ENCODE data around the gene RALGPS1. TPM values are rescaled to one million over a fixed set of nuclear protein-coding genes. Genes with fewer than 3 reads are reported as not detected.

The RALGPS1 gene
- total RNA-seq, 2 experiments from 2014 or later: 2.5 to 4.1 TPM

DNA sequence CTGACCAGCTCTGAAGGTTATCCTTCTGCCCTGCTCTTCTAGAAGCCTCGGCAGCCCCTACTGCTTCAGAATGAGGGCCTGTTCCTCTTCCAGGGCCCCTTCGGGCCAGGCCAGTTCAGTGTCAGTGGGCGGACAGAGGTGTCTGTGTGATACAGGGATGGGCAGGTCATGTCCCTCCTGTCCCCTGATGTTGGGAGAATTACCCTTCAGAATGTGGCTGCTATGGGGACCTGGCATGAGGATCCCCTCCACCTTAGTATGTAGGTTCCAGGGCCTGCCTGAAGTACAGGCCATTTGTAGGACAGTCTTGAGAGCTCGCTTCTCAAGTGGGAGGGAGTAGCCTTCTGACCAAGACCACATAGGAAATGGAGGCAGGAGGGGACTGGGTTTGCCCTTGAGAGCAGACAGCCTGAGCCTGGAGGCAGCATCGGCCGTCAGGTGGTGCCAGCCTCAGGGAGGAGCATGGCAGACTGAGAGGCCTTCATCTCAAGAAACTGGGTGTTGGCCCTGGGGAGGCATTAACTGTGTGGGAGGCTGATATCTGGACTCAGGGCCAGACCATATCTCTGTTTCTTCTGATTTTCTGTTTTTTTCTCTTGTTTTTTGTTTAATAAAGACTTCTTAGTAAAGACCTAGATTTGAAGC lies 175.9 kb downstream of the RALGPS1 start:
- POLR2A ChIA-PET: no interaction called here
- no peak for ATAC-seq
- no peaks in the 10 kb centered on the region for H3K9me3 Mint-ChIP-seq (ENCODE audit: insufficient read depth)
- H3K27me3 Mint-ChIP-seq (ENCODE audit: low read depth): no peaks in the 10 kb centered on the region
- no peak for DNase-seq
- no peaks in the 10 kb centered on the region for H3K36me3 Mint-ChIP-seq (ENCODE audit: low read depth)
- CTCF ChIA-PET: no interaction called here
- H3K27ac Mint-ChIP-seq: no peak overlapping the region
- no peak overlapping the region for H3K4me3 Mint-ChIP-seq
- H3K4me1 Mint-ChIP-seq (ENCODE audit: low read depth): no peaks in the 10 kb centered on the region

DNA sequence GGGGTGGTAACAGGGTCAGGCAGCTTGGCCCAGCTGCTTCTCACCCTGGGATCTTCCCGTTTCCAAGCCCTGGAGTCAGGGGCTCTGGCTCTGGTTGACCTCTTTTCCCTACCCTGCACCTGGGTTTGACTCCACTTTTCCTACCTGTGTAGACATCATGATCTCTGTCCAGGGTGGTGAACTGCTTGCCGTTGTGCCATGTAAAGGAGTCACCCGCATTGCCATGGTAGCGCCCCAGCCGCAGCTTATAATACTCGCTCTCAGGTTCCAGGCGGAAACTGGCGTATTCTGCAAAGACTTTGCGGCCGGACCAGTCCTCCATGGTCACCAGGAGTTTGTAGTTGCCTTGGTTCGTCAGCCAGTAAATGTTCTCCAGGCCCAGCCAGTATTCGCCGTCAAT lies 176.9 kb downstream of the RALGPS1 start:
- no peak overlapping the region for H3K27ac Mint-ChIP-seq
- ChIA-PET POLR2A (no interaction called here), CTCF (no interaction called here)
- H3K27me3 Mint-ChIP-seq (ENCODE audit: low read depth): no peaks in the 10 kb centered on the region
- ATAC-seq: no peak
- DNase-seq: no peak
- no peaks in the 10 kb centered on the region for H3K9me3 Mint-ChIP-seq (ENCODE audit: insufficient read depth)
- no peak overlapping the region for H3K4me3 Mint-ChIP-seq
- H3K36me3 Mint-ChIP-seq (ENCODE audit: low read depth): no peaks in the 10 kb centered on the region
- peaks cover 3% of the 10 kb centered on the region for H3K4me1 Mint-ChIP-seq (ENCODE audit: low read depth)

DNA sequence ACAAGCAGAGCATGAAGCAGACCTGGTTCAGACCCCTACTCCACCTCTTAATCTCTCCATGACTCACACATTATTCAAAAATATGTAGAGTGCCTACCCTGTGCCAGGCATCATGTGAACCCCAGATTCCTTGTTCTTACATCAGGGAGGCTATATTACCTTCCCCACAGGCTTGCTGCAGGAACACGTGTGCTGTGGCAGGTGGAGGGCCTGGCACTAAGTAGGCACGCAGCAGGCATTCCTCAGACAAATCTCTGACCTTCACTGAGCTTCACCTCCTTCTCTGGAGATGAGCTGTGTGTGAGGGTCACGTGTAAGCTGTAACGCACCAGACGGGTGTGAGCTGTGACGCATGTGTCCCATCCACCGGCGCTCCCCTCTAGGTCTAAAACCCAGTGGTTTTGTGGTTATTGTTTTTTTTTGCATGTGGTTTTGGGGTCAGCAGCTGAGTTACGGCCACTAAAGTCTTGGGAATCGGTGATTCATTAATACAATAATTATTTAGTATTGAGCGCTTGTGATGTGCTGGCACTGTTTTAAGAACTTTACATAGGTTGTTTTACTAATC lies 177.5 kb downstream of the RALGPS1 start:
- DNase-seq (no peak), ATAC-seq (no peak)
- ChIA-PET CTCF (no interaction called here), POLR2A (no interaction called here)
- Mint-ChIP-seq H3K36me3 (ENCODE audit: low read depth) (no peaks in the 10 kb centered on the region), H3K27me3 (ENCODE audit: low read depth) (no peaks in the 10 kb centered on the region), H3K4me1 (ENCODE audit: low read depth) (peaks cover 3% of the 10 kb centered on the region), H3K27ac (no peak overlapping the region), H3K9me3 (ENCODE audit: insufficient read depth) (no peaks in the 10 kb centered on the region), H3K4me3 (no peak overlapping the region)

DNA sequence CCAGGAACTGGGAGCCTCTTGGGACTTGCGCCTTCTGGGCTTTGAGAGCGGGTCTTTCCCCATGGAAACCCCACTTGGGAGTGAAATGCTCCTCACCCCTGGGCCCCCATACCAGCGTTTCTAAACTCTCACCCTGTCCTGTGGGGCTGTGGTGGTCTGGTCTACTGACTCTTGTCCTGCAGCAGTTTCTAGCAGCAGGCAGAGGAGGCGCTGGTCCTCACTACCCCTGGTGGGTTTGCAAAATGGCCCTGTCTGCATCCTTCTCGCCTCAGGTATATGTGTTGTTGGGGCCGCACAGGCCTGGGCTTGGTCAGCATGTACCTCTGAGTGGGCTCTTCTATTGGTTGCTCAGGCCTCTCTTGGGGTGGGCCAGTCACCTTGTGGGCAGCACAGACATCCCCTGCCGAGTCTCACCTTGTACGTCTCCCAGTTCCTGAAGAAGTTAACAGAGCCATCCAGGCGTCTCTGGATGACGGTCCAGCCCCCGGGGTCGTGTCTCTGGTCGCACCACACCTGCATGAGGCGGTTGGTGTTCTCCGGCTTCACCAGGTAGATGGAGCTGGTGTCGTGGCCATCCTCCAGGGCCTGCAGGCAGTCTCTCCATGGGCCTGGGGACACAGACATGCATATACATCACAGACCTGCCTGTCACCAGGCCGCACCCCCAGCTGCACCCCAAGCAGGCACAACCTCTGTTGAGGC lies 178.9 kb downstream of the RALGPS1 start:
- Mint-ChIP-seq H3K4me3 (no peak overlapping the region), H3K27ac (no peak overlapping the region), H3K4me1 (ENCODE audit: low read depth) (peaks cover 3% of the 10 kb centered on the region), H3K27me3 (ENCODE audit: low read depth) (no peaks in the 10 kb centered on the region), H3K9me3 (ENCODE audit: insufficient read depth) (no peaks in the 10 kb centered on the region), H3K36me3 (ENCODE audit: low read depth) (no peaks in the 10 kb centered on the region)
- DNase-seq: no peak
- ChIA-PET POLR2A (interaction anchor here (0.9 kb wide), 1 partner anchor 37 kb away, joined by 3 read pairs; no protein-coding TSS in a partner anchor), CTCF (no interaction called here)
- no peak for ATAC-seq

DNA sequence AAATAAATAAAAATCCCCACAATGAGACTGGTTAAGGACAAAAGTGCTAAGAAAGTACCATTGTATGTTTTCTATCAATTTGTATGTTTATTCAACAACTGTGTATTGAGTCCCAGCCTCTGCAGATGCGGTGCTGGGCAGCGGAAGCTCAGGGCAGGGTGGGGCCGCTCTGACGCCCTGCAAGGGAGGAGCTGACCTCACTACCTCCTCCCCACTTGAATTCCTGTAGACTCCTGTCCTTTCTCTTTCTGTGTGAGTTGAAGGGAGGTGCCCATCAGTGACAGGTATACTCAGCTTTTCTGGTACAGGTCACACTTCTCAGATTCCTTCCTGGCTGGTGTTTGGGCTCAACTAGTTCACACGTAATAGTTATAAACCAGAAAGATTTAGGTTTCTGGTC lies 180.8 kb downstream of the RALGPS1 start:
- CTCF ChIA-PET: no interaction called here
- peaks cover 3% of the 10 kb centered on the region for H3K4me1 Mint-ChIP-seq (ENCODE audit: low read depth)
- H3K36me3 Mint-ChIP-seq (ENCODE audit: low read depth): no peaks in the 10 kb centered on the region
- no peak overlapping the region for H3K4me3 Mint-ChIP-seq
- no peak for DNase-seq
- H3K27me3 Mint-ChIP-seq (ENCODE audit: low read depth): no peaks in the 10 kb centered on the region
- no peak for ATAC-seq
- no peak overlapping the region for H3K27ac Mint-ChIP-seq
- POLR2A ChIA-PET: no interaction called here
- no peaks in the 10 kb centered on the region for H3K9me3 Mint-ChIP-seq (ENCODE audit: insufficient read depth)

DNA sequence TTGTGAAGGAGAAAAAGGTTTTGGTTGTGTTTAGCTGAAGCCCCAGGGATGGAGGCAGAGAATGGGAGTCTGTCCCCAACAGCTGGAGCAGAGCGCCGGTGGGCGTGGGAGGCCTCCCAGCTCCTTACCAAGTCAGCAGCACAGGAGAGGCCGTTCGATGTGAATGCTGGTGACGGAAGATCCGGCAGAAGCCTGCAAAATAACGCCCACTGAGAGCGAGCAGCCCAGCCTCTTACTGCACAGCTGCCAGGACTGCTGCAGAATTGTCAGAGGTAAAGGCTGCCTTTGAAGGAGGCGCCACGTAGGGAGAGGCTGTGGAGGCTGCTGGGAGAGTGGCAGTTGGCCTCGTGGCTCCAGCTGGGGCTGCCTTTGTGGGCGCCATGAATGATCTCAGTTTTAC lies 181.6 kb downstream of the RALGPS1 start:
- H3K9me3 Mint-ChIP-seq (ENCODE audit: insufficient read depth): no peaks in the 10 kb centered on the region
- ChIA-PET POLR2A (no interaction called here), CTCF (interaction anchor here (0.9 kb wide), 1 partner anchor 20 kb away, joined by 3 read pairs; no protein-coding TSS in a partner anchor)
- H3K4me1 Mint-ChIP-seq (ENCODE audit: low read depth): peaks cover 3% of the 10 kb centered on the region
- ATAC-seq (no peak), DNase-seq (no peak)
- H3K27ac Mint-ChIP-seq: no peak overlapping the region
- H3K36me3 Mint-ChIP-seq (ENCODE audit: low read depth): no peaks in the 10 kb centered on the region
- peaks cover 4% of the 10 kb centered on the region for H3K27me3 Mint-ChIP-seq (ENCODE audit: low read depth)
- no peak overlapping the region for H3K4me3 Mint-ChIP-seq

DNA sequence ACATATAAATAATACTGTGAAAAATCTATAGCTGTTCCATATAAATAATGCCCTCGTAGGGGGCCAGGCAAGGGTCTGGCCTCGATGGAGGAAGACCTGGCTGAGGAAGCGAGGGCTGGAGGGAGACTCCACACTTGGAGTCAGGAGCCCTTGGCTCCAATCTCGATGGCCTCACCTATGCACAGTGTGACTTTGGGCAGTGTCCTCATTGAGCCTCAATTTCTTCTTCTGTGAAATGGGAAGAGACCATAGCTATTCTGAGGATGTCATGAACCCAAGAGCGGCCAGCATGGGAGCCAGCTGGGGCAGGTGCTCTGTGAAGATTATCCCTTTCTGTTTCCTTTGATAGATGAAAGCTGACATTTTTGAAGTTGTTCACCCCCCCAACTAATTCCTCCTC lies 183.1 kb downstream of the RALGPS1 start:
- Mint-ChIP-seq H3K4me1 (ENCODE audit: low read depth) (peaks cover 3% of the 10 kb centered on the region), H3K36me3 (ENCODE audit: low read depth) (no peaks in the 10 kb centered on the region), H3K9me3 (ENCODE audit: insufficient read depth) (no peaks in the 10 kb centered on the region), H3K4me3 (no peak overlapping the region), H3K27ac (no peak overlapping the region), H3K27me3 (ENCODE audit: low read depth) (peaks cover 4% of the 10 kb centered on the region)
- DNase-seq (no peak), ATAC-seq (no peak)
- ChIA-PET CTCF (no interaction called here), POLR2A (no interaction called here)

DNA sequence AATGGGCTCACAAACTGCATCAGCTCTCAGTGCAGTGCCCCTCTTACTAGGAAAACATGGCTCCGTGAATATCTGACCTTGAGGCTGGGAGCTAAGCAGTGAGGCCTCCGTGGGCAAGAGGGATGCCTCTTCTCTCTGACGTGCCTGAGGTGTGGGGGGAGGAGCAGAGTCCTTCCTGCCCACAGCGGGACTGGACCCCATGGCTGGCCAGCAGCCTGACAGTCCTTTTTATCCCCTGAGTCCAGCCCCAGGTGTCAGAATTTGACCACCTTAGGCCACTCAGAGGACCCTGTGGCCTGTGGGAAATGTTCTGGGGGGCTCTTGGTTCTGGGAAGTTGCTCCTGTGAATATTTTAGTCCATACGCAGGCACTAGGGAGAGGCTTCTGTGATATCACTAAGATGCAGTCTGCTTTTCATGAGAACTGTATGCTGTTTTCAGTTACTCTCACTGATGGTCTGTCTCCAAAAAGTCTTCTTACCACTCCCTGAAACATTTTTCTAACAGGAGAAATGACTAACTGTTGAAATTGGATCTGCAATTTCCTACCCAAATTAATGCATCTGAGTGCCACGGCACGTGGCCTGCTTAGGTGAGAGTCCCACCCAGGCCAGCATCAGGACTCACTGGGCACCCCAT lies 184.5 kb downstream of the RALGPS1 start:
- CTCF ChIA-PET: no interaction called here
- POLR2A ChIA-PET: no interaction called here
- ATAC-seq: no peak
- peaks cover 4% of the 10 kb centered on the region for H3K27me3 Mint-ChIP-seq (ENCODE audit: low read depth)
- H3K9me3 Mint-ChIP-seq (ENCODE audit: insufficient read depth): no peaks in the 10 kb centered on the region
- no peaks in the 10 kb centered on the region for H3K36me3 Mint-ChIP-seq (ENCODE audit: low read depth)
- H3K4me1 Mint-ChIP-seq (ENCODE audit: low read depth): peaks cover 3% of the 10 kb centered on the region
- no peak overlapping the region for H3K27ac Mint-ChIP-seq
- H3K4me3 Mint-ChIP-seq: no peak overlapping the region
- no peak for DNase-seq

DNA sequence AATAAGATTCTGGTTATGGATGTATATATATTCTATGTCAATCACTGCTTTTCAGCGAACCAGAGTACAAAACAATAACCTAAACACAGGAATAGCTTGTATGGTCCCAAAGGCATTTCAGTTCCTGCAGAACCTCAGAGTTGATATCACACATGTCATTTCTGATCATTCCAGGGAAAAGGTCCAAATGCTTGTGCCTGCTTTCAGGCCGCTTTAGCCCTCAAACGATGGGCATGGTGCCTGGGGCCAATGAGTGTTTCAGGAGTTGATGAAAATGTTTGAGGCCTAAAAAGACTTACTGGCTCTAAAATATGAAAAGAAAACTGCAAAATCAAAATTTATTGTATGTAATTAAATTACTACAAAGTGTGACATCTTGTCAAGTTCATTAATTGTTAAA lies 185.1 kb downstream of the RALGPS1 start:
- no peak for DNase-seq
- Mint-ChIP-seq H3K27ac (no peak overlapping the region), H3K4me3 (no peak overlapping the region), H3K4me1 (ENCODE audit: low read depth) (peaks cover 3% of the 10 kb centered on the region), H3K9me3 (ENCODE audit: insufficient read depth) (no peaks in the 10 kb centered on the region), H3K27me3 (ENCODE audit: low read depth) (peaks cover 4% of the 10 kb centered on the region), H3K36me3 (ENCODE audit: low read depth) (no peaks in the 10 kb centered on the region)
- ChIA-PET CTCF (no interaction called here), POLR2A (no interaction called here)
- no peak for ATAC-seq

DNA sequence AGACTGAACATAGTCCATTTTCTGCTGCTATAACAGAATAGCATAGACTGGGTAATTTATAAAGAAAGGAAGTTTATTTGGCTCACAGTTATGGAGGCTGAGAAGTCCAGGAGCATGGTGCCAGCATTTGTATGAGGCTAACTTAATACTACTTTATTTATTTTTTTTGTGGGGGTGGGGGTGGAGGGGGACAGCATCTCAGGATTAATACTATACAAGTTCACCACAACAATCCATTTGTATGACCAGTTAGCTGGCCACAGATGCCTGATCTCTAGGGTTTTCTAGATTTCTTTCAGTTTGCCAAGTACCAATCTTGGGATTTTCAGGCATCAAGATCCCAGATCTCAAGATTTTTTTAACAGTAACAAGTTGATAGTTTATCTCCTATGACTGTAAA lies 187.6 kb downstream of the RALGPS1 start:
- ChIA-PET CTCF (no interaction called here), POLR2A (no interaction called here)
- H3K27ac Mint-ChIP-seq: no peak overlapping the region
- H3K36me3 Mint-ChIP-seq (ENCODE audit: low read depth): no peaks in the 10 kb centered on the region
- DNase-seq (no peak), ATAC-seq (no peak)
- peaks cover 4% of the 10 kb centered on the region for H3K27me3 Mint-ChIP-seq (ENCODE audit: low read depth)
- H3K4me1 Mint-ChIP-seq (ENCODE audit: low read depth): no peaks in the 10 kb centered on the region
- H3K9me3 Mint-ChIP-seq (ENCODE audit: insufficient read depth): no peaks in the 10 kb centered on the region
- no peak overlapping the region for H3K4me3 Mint-ChIP-seq

DNA sequence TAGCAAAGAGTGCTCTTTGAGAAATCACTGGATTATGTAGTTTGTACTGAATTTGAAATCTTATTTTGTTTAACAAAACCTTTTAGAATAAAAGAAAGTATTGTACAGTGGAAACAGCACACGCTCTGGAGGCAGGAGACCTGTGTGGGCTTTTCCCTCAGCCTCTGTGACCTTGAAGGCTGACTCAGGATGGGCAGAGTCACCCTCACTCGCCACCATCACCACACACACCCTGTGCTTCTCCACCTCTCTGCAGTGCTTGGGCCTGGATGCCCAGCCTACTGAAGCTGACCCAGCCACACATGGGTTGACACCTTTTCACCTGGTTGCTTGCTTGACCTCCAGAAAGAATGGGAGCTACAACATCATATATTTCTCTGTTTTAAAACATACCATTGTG lies 188.2 kb downstream of the RALGPS1 start:
- POLR2A ChIA-PET: no interaction called here
- Mint-ChIP-seq H3K4me3 (no peak overlapping the region), H3K36me3 (ENCODE audit: low read depth) (no peaks in the 10 kb centered on the region), H3K27me3 (ENCODE audit: low read depth) (peaks cover 4% of the 10 kb centered on the region), H3K4me1 (ENCODE audit: low read depth) (no peaks in the 10 kb centered on the region), H3K27ac (no peak overlapping the region), H3K9me3 (ENCODE audit: insufficient read depth) (no peaks in the 10 kb centered on the region)
- no peak for ATAC-seq
- no peak for DNase-seq
- CTCF ChIA-PET: interaction anchor here (0.9 to 1.0 kb wide), 2 partner anchors 12 to 20 kb away, joined by 3 read pairs; partner anchors contain the start of gene ANGPTL2

DNA sequence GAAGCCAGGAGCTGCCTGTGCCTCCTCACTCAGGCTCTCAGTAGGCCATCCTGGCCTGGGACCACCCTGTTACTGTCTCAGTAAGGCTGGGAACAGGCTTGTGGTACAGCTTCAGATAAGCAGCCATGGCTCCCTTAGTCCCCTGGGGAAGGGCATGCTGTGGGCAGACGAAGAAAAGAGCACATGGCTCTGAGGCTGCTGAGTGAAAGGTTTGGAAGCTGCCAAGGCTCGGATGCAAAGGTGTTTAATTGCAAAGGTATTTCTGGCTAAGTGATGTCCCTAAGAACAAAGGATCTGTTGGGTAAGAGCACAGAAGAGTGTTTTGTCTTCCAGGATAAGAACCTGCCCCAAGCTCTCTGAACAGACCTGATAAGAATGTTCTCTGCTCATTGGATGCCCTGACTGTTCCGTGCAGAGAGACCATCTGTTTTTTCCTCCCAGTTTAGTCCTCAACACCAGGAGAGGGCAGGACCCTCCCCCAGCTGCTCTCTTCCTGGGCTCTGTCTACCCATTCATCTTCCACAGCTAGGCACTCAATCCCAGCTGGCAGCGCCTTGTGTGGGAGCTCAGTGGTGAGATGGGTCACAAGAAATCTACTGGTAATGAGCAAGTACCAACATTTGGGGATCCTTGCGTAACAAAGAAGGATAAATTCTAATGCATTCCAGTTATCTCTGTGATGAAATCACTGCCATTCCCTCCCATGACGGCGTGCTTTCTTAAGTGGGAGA lies 190.2 kb downstream of the RALGPS1 start:
- no peak for ATAC-seq

More for the DNA sequence above, 190.2 kb downstream of the RALGPS1 start:
- Mint-ChIP-seq H3K36me3 (ENCODE audit: low read depth) (no peaks in the 10 kb centered on the region), H3K27ac (no peak overlapping the region), H3K4me3 (no peak overlapping the region), H3K27me3 (ENCODE audit: low read depth) (peaks cover 4% of the 10 kb centered on the region), H3K9me3 (ENCODE audit: insufficient read depth) (no peaks in the 10 kb centered on the region), H3K4me1 (ENCODE audit: low read depth) (no peaks in the 10 kb centered on the region)
- DNase-seq: no peak
- CTCF ChIA-PET: interaction anchor here (1.4 to 1.7 kb wide), 2 partner anchors 139 to 164 kb away, joined by 3 to 5 read pairs; no protein-coding TSS in a partner anchor
- POLR2A ChIA-PET: no interaction called here

Data from activated CD8-positive, alpha-beta T cell treated with anti-CD3 and anti-CD28 coated beads, Interleukin-2, amount 10 ng/mL, durations not matched to agents 7 days and 5 days (primary cell).